ENCODE data around the gene MIER2.
A peak's percentile ranks its signal among the peaks of the same experiment; 100 is the strongest.

Gene MIER2

DNA sequence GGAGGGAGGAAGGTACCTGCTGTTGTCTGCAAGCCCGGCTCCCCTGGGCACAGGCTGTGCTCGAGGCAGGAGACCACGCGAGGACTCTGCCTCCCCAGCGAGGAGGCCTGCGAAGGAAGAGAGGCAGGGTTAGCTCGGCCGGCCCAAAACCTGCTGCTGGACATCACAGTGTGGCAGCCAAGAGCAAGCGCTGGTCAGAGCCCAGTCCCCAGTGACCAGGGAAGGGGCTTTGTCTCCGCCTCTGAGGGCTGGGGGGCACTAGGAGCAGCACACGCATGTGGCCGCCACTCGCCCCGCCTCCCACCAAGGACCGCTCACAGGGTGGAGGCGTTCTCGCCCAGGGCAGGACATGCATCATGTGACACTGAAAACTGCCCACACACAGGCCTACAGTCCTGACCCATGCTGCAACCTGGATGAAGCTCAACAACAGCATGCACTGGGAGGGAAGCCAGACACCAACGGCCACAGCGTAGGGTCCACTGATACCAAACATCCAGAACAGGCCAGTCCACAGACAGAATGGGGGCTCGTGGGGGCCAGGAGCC, 8.5 kb downstream of the MIER2 start:
- H3K4me3 ChIP-seq (ENCODE audit: control insufficient read depth, low read depth, low read length) = no peak overlapping the region
- TF ChIP-seq, protein P1, sequence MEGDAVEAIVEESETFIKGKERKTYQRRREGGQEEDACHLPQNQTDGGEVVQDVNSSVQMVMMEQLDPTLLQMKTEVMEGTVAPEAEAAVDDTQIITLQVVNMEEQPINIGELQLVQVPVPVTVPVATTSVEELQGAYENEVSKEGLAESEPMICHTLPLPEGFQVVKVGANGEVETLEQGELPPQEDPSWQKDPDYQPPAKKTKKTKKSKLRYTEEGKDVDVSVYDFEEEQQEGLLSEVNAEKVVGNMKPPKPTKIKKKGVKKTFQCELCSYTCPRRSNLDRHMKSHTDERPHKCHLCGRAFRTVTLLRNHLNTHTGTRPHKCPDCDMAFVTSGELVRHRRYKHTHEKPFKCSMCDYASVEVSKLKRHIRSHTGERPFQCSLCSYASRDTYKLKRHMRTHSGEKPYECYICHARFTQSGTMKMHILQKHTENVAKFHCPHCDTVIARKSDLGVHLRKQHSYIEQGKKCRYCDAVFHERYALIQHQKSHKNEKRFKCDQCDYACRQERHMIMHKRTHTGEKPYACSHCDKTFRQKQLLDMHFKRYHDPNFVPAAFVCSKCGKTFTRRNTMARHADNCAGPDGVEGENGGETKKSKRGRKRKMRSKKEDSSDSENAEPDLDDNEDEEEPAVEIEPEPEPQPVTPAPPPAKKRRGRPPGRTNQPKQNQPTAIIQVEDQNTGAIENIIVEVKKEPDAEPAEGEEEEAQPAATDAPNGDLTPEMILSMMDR (conservative IDR thresholded peaks at IDR 0.05; ENCODE audit: control insufficient read depth, insufficient read depth, low read depth, low read length) = no peak
- DNase-seq (ENCODE audit: low read depth) = peak; percentile 71

DNA sequence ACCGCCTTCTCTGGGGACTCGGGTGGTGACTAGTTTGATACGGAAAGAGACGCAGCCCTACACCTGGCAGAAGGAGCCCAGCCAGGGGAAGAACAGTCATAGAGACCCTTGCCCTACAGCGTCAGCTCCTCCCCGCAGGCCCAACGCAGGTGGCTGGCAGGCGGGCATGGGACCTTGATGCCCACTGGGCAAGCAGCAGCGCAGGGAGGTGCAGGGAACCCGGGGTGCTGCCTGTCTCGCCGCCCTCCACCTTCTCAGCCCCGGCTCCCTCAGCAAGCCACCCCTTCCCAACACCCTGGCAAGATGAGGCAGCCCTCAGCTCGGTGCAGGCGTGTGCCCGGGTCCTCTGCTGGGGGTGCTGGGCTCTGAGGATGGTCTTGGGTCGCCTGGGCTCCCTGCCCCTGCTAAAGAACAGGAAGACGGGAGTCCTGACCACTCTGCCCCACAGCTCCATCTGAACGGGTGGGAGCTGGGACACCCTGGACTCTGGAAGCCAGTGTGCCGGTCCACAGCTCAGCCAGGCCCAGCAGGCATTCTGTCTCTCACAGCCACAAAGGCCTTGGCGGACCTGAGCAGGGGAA, 9.0 kb downstream of the MIER2 start:
- TF ChIP-seq, protein P1 (conservative IDR thresholded peaks at IDR 0.05; ENCODE audit: control insufficient read depth, insufficient read depth, low read depth, low read length) = no peak
- no peak for DNase-seq (ENCODE audit: low read depth)
- H3K4me3 ChIP-seq (ENCODE audit: control insufficient read depth, low read depth, low read length) = no peak overlapping the region

DNA sequence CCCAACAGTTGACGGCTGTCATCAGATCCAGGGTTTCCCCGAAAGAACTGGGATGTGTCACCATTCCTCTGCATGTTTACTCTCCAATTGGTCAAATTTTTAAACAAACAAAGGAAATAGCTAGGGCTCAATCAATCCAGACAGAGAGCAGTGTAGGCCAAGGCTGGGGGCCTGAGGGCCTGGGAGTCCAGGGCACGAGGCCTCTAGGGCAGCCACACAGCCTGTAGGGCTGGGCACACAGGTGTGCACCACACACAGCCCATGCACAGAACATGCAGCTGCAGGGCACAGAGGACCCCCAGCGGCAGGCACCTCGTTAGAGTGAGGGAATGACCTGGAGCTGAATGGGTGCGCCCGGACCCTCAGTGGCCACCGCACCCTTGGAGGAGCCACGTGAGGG, 9.5 kb downstream of the MIER2 start:
- no peak overlapping the region for H3K4me3 ChIP-seq (ENCODE audit: control insufficient read depth, low read depth, low read length)
- TF ChIP-seq, protein P1 (conservative IDR thresholded peaks at IDR 0.05; ENCODE audit: control insufficient read depth, insufficient read depth, low read depth, low read length) = no peak

DNA sequence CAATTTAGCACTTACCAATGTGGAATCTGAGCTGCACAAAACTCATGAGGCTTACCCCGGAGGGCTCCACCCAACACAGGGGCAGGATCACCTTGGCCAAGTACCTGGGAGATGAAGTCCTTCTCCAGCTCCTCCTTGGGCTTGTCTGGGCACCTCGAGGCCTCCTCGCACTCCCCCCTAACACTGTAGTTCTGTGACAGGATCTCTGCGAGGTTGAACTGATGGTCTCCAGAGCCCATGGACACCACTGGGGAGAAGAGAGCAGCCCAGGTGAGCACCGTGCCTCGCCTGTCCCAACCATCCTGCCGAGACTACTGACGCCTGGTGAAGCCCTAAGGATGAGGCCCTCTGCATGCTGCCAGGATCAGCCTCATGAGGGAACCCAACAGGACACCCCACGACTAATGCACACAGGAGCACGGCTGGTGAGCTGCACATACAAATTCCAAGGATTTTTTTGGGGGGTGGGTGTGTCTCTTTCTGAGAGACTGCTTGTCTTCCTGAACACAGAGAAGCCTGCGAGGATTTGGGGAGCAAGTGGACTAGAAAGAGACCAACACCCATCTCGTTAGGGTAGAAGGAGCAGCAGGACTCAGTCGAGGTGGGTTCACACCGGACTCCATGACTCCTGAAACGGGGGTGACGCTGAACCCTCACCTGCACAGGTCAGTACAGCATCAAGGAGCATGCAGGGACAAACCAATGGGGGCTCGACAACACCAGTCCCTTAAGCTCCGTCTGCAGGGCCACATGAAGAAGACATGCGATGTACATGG, 10.1 kb downstream of the MIER2 start:
- no peak overlapping the region for H3K4me3 ChIP-seq (ENCODE audit: control insufficient read depth, low read depth, low read length)
- TF ChIP-seq, protein P1 (conservative IDR thresholded peaks at IDR 0.05; ENCODE audit: control insufficient read depth, insufficient read depth, low read depth, low read length) = no peak
- no peak for DNase-seq (ENCODE audit: low read depth)

More for the DNA sequence above, 9.5 kb downstream of the MIER2 start:
- no peak for DNase-seq (ENCODE audit: low read depth)

DNA sequence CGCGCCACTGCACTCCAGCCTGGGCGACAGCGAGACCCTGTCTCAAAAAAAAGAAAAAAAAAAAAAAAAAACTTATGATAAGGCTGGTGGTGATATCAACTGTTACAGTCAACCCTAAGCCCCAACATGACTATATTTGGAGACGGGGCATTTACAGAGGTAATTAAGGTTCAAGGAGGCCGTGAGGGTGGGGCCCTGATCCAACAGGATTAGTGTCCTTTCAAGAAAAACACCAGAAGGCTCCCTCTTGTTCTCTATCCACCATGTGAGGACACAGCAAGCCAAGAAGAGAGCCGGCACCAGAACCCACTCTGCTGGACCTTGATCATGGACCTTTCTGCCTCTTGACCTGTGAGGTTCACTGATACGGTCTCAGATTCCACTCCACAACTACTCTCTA, 14.1 kb downstream of the MIER2 start:
- TF ChIP-seq, protein P1 (conservative IDR thresholded peaks at IDR 0.05; ENCODE audit: control insufficient read depth, insufficient read depth, low read depth, low read length) = no peak
- DNase-seq (ENCODE audit: low read depth) = no peak
- no peak overlapping the region for H3K4me3 ChIP-seq (ENCODE audit: control insufficient read depth, low read depth, low read length)

DNA sequence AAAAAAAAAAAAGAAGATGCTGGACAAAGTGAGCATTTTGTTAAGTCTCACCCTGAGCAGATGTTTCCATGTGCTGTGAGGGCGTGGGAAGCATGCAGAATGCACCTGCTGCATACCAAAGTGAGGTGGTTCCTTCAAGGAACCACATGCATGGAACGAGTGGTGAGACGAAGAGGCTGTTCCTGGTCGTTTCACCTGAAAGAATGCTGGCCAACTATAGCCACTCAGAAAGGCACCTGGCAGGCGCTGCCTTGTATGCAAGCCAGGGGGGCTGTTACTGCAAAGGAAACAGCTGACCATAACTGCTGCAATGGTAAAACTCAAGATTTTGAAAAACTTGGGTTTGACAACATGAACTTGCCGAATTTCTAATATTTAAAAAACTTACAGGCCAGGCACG, 14.7 kb downstream of the MIER2 start:
- TF ChIP-seq, protein P1 (conservative IDR thresholded peaks at IDR 0.05; ENCODE audit: control insufficient read depth, insufficient read depth, low read depth, low read length) = no peak
- DNase-seq (ENCODE audit: low read depth) = no peak
- H3K4me3 ChIP-seq (ENCODE audit: control insufficient read depth, low read depth, low read length) = no peak overlapping the region

Data from fibroblast of mammary gland (primary cell).